ENCODE measurements around the gene APOC4.

GRCh38 chr19:44931541-44931940 lies 10.5 kb upstream of the APOC4 start:
- TF ChIP-seq CTCF (tag by site-specific recombination; IDR thresholded peaks at IDR 0.05), result no peak
- TF ChIP-seq ZNF292 (tag by site-specific recombination; IDR thresholded peaks at IDR 0.05; ENCODE audit: borderline replicate concordance, low read depth), result no peak
- TF ChIP-seq ZFP37 (tag by site-specific recombination; IDR thresholded peaks at IDR 0.05), result no peak
- no peak for TF ChIP-seq SALL2 (tag by site-specific recombination; IDR thresholded peaks at IDR 0.05; ENCODE audit: borderline replicate concordance)
- no peak for TF ChIP-seq ZFP3 (tag by site-specific recombination; IDR thresholded peaks at IDR 0.05; ENCODE audit: low read depth)
- no peak for TF ChIP-seq ZNF624 (tag by site-specific recombination; IDR thresholded peaks at IDR 0.05)
- TF ChIP-seq ZNF639 (tag by site-specific recombination; IDR thresholded peaks at IDR 0.05), result no peak
- no peak for TF ChIP-seq ZNF184 (tag by site-specific recombination; IDR thresholded peaks at IDR 0.05)
- TF ChIP-seq ELK4 (IDR thresholded peaks at IDR 0.05; ENCODE audit: borderline replicate concordance, low read depth, low read length), result no peak
- no peak for TF ChIP-seq ZNF510 (tag by site-specific recombination; IDR thresholded peaks at IDR 0.05; ENCODE audit: insufficient replicate concordance)
- no peak for TF ChIP-seq HIC1 (tag by site-specific recombination; IDR thresholded peaks at IDR 0.05)
- TF ChIP-seq ZNF473 (tag by site-specific recombination; IDR thresholded peaks at IDR 0.05), result no peak
